ENCODE measurements around the gene NFE2L3. TPM values are rescaled to one million over a fixed set of nuclear protein-coding genes. Genes with fewer than 3 reads are reported as not detected.

NFE2L3 gene
- total and polyA plus RNA-seq, 9 of the 15 experiments (the other 6 are each of a cell fraction or from before 2014, with no cell fraction given), result 2.9 to 16.9 (median 12.4) TPM

- TF ChIP-seq LARP7 (IDR thresholded peaks at IDR 0.05) (peak; percentile 80), EP400 (IDR thresholded peaks at IDR 0.05) (peak; percentile 69), ZNF589 (CRISPR knock-in tag; IDR thresholded peaks at IDR 0.05; ENCODE audit: low read depth) (peak; percentile 93), BRF2 (IDR thresholded peaks at IDR 0.05; ENCODE audit: borderline replicate concordance, insufficient read depth, insufficient read length) (no peak), ELF4 (CRISPR knock-in tag; IDR thresholded peaks at IDR 0.05) (peak; percentile 12; the same call in 1 of the 2 replicates), ZNF592 (IDR thresholded peaks at IDR 0.05) (peak; percentile 98), TBP (optimal IDR thresholded peaks at IDR 0.05; ENCODE audit: low read depth, low read length) (peak; percentile 49), REST (IDR thresholded peaks at IDR 0.05; ENCODE audit: borderline replicate concordance) (peak; percentile 36; the same call in 1 of the 2 replicates), REST (CRISPR knock-in tag; IDR thresholded peaks at IDR 0.05; ENCODE audit: low read depth) (no peak; the same call in 1 of the 2 replicates), NR3C1 (CRISPR knock-in tag; IDR thresholded peaks at IDR 0.05) (no peak), JUND (IDR thresholded peaks at IDR 0.05; ENCODE audit: borderline replicate concordance, low read depth, low read length) (peak; percentile 56; the same call in 1 of the 2 replicates), JUND (tag; IDR thresholded peaks at IDR 0.05; ENCODE audit: borderline replicate concordance, low read depth, low read length) (peak; percentile 82; the same call in 2 of the 3 replicates), SMC3 (conservative IDR thresholded peaks at IDR 0.05; ENCODE audit: insufficient read depth, low read depth, low read length) (no peak)
These were observed 82.0 kb downstream of the NFE2L3 start (continued) for GRCh38 chr7:26233902-26234511.
